Nephron progenitor cell (in vitro differentiated cells): ENCODE measurements around the gene MAPKAPK2.

Source experiments
- DNase-seq: peaks from one replicate; pipeline ENCODE4 v3.0.0; 2021
- H3K27ac Mint-ChIP-seq: 2 replicates; pipeline ENCODE4 v1.8.0; 2021; ENCODE audit warnings: mild to moderate bottlenecking, moderate library complexity, mixed read lengths
- H3K27me3 Mint-ChIP-seq: 2 replicates; pipeline ENCODE4 v1.8.0; 2021; ENCODE audit warnings: mild to moderate bottlenecking, low read depth, mixed read lengths; ENCODE audit not compliant: poor library complexity
- H3K36me3 Mint-ChIP-seq: 2 replicates; pipeline ENCODE4 v1.8.0; 2021; ENCODE audit warnings: low read depth, mixed read lengths
- H3K4me1 Mint-ChIP-seq: 2 replicates; pipeline ENCODE4 v1.8.0; 2021; ENCODE audit warnings: mixed read lengths
- H3K4me3 Mint-ChIP-seq: 2 replicates; pipeline ENCODE4 v1.8.0; 2021; ENCODE audit warnings: mild to moderate bottlenecking, moderate library complexity, mixed read lengths
- H3K9me3 Mint-ChIP-seq: 2 replicates; pipeline ENCODE4 v1.8.0; 2021; ENCODE audit warnings: mild to moderate bottlenecking, moderate library complexity, mixed read lengths
- TF ChIP-seq, protein P1 (sequence below): fragments of 200-600 bp; sonication (generic); IDR thresholded peaks from 2 replicates; pipeline ENCODE4 v1.5.0; 2021; ENCODE audit warnings: antibody characterized with exemption

MAPKAPK2 gene

DNA sequence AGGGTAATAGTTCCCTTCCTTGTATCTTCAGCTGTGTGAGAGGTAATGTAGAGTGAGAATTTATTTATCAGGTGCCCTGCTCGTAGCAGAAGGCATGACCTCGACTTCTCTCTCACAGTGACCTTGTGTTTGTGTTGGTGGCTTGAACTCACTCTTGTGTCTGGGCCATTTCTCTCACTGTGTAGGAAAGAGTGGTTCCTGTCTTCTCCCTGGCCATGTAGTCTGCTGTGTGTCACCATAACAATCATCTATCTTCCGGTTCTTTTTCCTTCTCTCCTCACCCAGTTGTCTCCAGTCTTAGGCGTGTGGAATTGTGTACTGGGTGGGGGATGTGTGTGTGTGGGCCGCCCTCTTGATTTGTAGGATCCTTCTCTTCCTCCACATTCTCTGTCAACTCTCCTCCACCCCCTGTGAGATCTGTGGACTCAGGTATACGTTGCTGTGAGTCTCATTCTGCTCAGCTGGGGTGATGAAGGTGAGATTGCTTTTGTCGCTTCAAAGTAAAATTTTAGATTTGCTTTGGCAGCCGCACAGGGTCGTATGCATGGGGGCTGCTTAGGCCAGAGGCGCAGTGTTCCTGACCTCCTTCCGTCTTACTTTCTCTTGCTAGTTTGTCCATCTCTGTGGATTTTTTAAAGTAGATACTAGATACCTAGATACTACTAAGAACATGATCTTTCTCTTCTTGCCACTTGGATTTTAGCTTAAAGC is 31.6 kb downstream of the MAPKAPK2 start:
- Mint-ChIP-seq H3K36me3 (peaks cover 5% of the 10 kb centered on the region), H3K27ac (peak overlapping the region; percentile 60), H3K9me3 (no peaks in the 10 kb centered on the region), H3K4me3 (no peak overlapping the region), H3K27me3 (no peaks in the 10 kb centered on the region), H3K4me1 (peaks cover 66% of the 10 kb centered on the region)
- TF ChIP-seq, protein P1, sequence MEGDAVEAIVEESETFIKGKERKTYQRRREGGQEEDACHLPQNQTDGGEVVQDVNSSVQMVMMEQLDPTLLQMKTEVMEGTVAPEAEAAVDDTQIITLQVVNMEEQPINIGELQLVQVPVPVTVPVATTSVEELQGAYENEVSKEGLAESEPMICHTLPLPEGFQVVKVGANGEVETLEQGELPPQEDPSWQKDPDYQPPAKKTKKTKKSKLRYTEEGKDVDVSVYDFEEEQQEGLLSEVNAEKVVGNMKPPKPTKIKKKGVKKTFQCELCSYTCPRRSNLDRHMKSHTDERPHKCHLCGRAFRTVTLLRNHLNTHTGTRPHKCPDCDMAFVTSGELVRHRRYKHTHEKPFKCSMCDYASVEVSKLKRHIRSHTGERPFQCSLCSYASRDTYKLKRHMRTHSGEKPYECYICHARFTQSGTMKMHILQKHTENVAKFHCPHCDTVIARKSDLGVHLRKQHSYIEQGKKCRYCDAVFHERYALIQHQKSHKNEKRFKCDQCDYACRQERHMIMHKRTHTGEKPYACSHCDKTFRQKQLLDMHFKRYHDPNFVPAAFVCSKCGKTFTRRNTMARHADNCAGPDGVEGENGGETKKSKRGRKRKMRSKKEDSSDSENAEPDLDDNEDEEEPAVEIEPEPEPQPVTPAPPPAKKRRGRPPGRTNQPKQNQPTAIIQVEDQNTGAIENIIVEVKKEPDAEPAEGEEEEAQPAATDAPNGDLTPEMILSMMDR = no peak
- DNase-seq = no peak

DNA sequence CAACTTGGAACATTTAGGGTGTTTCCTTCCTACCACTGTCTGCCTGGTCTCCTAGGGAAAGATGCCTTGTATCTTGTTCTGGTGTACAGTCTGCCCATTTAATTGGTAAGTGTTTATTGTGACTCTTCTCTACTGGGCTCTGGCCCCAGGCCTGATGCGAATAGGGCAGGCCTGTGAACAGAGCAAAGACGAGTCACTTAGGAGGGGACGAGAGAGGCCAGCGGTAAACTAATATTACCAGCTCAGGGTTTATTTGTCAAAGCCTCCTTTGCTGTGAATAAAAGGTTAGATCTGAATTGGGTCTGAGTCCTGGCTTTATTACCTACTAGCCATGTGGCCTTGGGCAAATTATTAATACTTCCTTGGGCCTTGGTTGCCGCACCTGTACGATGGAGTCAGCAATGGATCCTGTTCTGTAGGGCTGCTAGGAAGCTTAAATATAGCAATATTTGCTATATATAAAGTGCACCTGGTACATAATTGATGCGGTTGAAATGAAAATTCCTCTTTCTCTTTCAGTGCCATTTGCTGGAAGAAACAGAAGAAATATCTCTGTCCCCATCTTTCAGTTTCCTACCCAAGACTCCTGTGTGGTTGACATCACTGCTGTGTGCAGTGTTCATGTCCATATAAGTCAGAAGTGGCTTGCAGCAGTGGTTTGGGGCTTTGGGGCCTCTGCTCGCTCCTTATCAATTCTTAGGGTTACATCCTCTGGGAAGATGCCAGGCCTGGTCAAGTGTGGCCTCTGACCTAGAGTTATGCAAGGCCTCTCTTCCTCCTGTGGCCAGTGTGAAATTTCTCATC is 32.4 kb downstream of the MAPKAPK2 start:
- H3K27ac Mint-ChIP-seq = no peak overlapping the region
- no peaks in the 10 kb centered on the region for H3K36me3 Mint-ChIP-seq
- TF ChIP-seq, protein P1 = no peak
- no peaks in the 10 kb centered on the region for H3K9me3 Mint-ChIP-seq
- H3K4me3 Mint-ChIP-seq = no peak overlapping the region
- peaks cover 64% of the 10 kb centered on the region for H3K4me1 Mint-ChIP-seq
- DNase-seq = no peak
- H3K27me3 Mint-ChIP-seq = no peaks in the 10 kb centered on the region

DNA sequence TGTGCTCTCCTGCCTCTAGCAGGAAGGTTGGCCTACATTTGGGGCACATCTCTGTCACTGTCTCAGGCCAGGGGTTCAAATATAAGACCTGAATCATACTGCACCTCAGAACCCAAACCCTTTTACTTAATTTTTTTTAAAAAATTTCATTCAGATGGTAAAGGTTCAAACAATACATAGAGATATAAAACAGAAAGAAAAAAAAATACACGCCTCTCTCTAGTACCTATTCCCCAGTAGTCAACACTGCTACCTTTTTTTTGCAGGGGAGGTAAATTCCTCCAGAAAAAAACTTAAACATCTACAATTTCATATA is 32.9 kb downstream of the MAPKAPK2 start:
- Mint-ChIP-seq H3K4me3 (no peak overlapping the region), H3K27me3 (no peaks in the 10 kb centered on the region)

DNA sequence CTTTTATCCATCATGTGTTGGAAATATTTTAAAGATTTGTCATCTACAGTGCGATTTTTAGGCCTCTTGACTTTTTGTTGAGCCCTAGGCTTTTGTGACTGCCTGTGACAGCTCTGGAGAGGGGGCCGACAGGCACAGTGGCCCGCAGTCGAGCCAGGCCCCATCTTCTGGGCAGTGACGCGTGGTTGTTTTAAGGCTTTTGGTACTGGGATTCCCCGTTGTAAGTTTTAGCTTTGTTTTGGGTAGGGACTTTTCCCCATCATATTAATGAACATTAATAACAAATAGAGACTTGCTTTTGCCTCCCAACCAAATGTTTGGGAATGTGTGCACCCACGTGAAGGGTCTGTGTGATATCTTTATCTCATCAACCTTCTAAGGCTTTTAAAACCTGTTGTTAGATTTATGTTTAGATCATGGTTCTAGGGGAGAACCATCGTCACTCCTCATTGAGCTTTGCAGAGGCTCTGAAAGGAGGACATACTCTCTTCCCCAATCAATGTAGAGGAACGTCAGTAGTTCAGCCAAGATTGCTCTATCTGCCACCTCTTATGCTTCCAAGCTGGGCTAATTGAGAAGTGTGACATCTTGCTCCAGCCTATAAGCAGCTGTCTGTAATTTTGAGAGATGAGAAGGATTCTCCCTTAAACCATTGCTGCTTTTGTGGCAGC is 34.6 kb downstream of the MAPKAPK2 start:
- DNase-seq = no peak

More for the DNA sequence above, 32.9 kb downstream of the MAPKAPK2 start:
- Mint-ChIP-seq H3K4me1 (peaks cover 64% of the 10 kb centered on the region), H3K36me3 (no peaks in the 10 kb centered on the region), H3K9me3 (no peaks in the 10 kb centered on the region), H3K27ac (peak overlapping the region; percentile 8)
- no peak for DNase-seq
- TF ChIP-seq, protein P1 = no peak

DNA sequence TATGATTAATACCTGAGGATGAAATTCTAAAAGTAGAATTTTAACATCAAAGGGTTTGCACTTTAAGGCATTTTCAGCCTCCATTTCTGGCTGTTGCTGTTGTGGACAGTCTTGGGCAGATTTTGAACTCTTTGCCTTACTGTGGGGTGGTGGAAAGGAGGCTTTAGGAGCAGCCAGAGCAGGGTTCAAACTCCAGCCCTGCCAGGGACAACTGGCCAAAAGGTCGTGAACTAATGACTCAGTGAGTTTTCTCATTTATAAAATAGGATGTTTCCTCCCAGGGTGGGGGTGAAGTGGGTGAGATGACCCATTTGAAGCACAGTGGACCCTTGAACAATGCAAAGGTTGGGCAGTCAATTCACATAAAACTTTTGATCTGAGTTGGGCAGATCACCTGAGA is 36.7 kb downstream of the MAPKAPK2 start:
- Mint-ChIP-seq H3K4me1 (peaks cover 56% of the 10 kb centered on the region), H3K36me3 (no peaks in the 10 kb centered on the region), H3K27ac (no peak overlapping the region), H3K27me3 (peaks cover 2% of the 10 kb centered on the region), H3K9me3 (no peaks in the 10 kb centered on the region), H3K4me3 (no peak overlapping the region)
- TF ChIP-seq, protein P1 = no peak
- DNase-seq = no peak

More for the DNA sequence above, 34.6 kb downstream of the MAPKAPK2 start:
- no peak overlapping the region for H3K4me3 Mint-ChIP-seq
- no peaks in the 10 kb centered on the region for H3K36me3 Mint-ChIP-seq
- H3K4me1 Mint-ChIP-seq = peaks cover 61% of the 10 kb centered on the region
- H3K27me3 Mint-ChIP-seq = no peaks in the 10 kb centered on the region
- TF ChIP-seq, protein P1 = no peak
- H3K27ac Mint-ChIP-seq = no peak overlapping the region
- no peaks in the 10 kb centered on the region for H3K9me3 Mint-ChIP-seq
